HG03460 (cell line): ENCODE results near the gene GALNT1.
"Not testable (repeated sequence)": the region's sequence is repeated elsewhere in the genome, so short reads cannot be mapped to it uniquely, and the experiment has no call there.

ENCODE experiments used
- ATAC-seq: cut with Tn5 transposase; IDR thresholded peaks from one replicate; pipeline ENCODE4 v1.9.1; 2021; ENCODE audit not compliant: unreplicated experiment

Gene GALNT1

DNA sequence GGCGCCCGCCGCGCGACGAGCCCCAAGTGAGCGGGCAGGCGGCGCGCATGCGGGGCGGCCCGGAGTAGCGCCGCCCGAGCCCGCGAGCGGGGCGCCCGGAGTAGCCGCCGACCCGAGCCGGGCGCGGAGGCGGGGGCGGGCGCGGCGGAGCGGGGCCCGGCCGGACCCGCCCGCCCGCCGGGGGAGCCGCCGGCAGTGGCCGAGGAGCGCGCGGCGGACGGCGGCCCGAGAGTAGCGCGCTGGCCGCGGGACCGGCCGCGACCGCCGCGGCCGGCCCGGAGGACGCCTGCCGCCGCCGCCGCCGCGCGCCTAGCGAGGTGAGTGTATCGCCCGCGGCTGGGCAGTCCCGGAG lies at the start of gene GALNT1:
Gene GALNT1, plus strand, starts transcription at position 195 of the 352 bp plus-strand sequence. CDS start 72,923 bp downstream, outside the sequence.
- ATAC-seq = no peak

DNA sequence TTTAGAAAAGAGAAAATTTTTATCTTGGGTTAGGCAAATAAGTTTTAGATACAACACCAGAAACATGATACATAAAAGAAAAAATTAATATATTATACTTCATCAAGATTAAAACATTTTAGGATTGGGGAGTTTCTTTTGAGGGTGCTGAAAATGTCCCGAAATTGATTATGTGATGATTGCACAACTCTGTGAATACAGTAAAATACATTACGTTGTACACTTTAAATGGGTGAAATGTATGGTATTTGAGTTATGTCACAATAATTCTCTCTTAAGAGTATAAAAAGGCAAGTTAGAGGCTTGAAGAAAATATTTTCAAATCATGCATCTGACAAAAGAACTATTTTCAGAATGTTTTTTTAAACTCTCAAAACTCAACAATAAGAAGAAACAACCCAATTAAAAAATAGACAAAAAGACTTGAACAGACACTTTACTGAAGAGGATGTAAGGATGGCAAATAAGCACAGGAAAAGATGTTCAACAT lies 47.6 kb upstream of the GALNT1 start:
- ATAC-seq = no peak

DNA sequence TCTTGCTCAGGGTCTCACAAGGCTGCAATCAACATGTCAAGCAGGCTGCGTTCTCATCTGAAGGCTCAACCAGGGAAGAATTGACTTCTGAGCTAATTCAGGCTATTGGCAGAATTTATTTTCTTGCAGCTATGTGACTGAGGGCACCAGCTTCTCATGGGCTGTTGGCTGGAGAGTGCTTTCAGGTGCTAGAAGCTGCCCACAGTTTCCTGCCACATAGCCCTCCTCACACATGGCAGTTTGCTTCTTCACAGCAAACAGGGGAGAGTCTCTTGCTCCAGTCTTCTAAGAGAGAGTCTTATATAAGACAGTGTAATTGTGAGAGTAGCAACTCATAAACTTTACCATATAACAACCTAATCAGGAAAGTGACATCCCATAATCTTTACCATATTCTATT lies 46.2 kb upstream of the GALNT1 start:
- no peak for ATAC-seq

DNA sequence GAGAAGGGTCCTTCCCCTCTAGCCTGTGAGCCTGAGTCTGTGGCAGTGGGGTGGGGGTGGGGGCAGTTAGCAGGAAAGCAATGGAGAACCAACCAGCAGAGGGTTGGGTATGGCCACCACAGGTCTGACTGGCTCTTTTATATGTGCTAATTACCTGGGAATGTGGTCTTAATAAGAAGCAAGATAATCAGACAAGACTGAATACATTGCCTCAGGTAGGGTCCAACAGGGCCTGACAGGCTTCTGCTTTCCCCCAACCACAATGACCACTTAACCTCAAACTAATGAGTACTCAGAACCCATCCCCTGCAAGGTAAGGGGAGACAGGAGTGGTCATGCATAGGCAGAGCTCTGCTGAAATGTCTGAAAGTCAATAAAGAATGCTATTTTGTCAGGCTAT lies 39.2 kb upstream of the GALNT1 start:
- ATAC-seq = no peak

DNA sequence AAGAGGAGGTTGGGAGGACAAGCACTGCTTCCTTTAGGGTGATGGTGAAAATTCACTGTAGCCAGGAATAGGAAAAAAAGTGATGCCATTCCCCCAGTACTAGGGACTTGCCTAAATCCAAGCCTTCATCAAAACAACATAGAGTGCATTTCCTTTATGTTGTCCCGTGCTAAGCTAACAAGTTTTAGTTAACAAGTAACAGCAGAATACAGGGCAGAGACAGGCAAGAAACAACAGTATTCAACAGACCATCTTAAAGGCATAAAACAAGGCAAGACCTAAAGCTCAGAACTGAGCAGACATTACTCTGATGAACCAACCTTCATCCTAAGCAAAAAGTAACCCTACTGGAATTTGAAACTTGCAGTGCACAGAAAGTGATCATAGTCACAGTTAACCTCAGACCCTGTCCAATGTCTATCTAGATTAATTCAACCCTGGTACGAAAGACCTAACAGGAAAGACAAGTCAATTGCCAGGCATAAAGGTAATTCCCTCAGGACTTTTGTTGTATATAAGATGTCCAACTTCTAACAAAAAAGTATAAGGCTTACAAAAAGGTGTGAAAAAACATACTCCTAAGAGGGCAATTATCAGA lies 34.4 kb upstream of the GALNT1 start:
- no peak for ATAC-seq

DNA sequence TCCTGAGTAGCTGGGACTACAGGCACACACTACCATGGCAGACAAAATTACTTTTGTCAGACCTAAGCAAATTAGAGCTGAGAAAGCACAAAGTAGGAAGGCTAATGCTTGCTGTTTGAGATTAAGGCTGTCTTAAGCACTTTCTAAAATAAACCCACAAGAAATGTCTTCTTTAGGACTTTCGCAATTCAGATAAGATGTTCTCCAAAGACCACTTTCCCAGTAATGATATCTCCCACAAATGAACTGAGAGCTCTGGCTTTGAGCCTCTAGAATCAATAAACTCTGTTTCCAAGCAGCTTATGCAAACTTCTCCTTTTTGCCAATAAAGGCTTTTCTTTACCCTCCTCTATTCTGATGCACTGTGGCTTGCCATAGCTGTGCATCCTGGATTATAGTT lies 32.0 kb upstream of the GALNT1 start:
- ATAC-seq = no peak

DNA sequence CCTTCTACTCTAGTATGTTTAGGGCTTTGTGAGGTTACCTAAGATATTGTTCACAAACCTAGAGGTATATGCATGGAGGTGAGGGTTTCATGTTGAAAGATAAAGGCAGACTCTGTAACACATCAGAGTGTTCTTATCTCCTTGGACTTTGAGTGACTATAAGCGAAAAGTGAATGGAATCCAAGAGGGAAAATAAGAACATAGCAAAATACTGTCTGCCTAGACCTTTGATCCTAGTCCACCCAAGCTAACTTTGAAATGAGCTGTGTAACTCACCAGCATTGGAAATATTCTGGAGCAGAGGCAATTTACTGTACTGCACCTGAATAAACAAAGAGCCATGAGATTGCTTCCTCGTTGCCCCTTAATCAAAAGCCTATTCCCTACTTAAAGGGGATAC lies 28.2 kb upstream of the GALNT1 start:
- ATAC-seq = no peak

DNA sequence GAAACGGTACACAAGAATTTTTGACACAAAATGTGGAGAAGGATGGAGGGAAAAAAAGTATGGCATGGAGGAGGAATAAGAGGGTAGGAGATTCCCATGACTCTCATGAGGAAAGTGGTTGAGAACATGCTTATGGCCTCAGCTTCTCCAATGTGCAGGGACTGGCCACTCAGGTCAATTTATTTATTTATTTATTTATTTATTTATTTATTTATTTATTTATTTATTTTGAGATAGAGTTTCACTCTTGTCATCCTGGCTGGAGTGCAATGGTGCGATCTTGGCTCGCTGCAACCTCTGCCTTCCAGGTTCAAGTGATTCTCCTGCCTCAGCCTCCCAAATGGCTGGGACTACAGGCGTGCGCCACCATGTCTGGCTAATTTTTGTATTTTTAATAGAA lies 26.0 kb upstream of the GALNT1 start:
- not testable (repeated sequence) for ATAC-seq

DNA sequence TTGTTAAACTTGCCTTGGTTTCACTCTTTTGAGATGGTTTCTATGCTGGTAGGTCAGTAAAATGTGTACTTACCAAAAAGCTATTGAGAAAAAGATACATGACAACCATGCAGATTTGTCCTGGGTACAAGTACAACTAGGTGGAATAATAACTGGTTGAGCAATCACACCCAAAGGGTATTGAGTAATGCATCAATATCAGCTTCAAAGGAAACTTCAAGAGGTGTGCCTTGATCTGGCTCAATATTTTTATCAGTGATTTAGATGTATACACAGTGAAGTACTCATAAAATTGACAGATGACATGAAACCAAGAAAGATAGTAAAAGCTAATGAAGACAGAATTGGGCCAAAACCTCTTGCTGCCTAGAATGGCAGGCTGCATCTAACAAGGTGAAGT lies 21.7 kb upstream of the GALNT1 start:
- no peak for ATAC-seq

DNA sequence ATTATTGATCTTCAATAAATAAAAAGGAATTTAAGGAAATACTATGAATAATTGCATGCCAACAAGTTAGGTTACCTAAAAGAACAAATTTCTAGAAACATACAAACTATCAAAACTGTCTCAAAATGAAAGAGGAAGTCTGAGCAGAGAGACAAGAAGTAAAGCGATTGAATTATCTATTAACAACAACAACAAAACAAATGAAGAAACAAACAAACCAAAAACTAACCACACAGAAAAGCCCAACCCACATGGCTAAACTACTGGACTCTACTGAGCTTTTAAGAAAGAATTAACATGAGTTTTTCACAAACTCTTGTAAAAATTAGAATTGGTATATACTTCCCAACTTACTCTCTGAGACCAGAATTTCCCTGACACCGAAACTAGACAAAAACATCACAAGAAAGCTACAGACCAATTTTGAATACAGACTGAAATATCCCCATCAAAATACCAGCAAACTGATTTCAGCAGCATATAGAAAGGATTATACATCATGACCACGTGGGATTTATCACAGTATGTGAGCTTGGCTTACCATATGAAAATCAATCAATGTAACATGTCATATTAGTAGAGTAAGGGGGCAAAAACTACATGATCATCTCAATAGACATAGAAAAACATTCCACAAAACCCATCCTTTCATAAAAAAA lies 16.6 kb upstream of the GALNT1 start:
- ATAC-seq = peak; percentile 88

DNA sequence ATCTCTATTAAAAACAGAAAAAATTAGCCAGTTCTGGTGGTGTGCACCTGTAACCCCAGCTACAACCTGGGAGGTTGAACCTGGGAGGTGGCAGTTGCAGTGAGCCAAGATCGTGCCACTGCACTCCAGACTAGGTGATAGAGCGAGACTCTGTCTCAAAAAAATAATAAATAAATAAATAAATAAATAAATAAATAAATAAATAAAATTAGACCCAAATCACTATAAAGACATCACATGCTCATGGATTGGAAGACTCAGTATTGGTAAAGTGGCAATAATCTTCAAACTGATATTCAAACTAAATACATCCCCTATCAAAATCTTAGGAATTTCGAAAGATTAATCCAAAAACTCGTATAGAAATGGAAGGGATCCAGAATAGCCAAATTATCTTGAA lies 15.5 kb upstream of the GALNT1 start:
- no peak for ATAC-seq

DNA sequence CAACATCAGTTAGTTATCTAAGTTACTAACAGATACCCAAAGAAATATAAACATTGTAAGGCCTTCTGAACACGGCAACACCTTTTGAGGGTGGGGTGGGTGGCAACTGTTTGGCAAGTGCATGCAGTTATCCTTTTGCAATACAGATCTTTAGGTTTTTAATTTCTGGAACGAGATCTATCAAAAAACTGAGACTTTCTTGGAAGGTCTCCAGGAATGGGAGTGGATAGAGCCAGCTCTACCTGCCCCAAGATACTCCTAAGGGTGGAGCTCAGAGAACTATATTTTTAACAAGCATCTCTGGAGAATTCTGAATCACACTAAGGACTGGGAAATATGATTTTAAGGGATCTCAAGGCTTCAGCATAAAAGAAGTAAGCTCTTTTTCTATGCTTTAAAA lies 11.4 kb upstream of the GALNT1 start:
- ATAC-seq = no peak

DNA sequence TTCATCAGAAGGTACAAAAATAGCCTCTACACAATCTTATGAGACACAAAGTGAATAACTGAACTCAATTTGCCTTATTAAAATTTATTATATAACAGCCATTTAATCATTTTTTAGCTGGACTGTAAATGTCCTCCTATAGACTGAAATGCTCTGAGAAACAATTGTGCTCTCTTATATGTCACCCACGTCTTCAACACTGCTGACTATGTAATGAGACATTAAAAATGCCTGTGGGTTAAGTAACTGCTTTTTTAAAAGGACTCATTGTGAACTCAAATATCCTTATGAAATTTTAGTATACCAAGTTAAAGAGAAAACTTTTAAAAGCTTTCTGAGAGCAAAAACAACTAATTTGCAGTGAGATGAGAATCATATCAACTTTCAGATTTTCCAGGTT lies 10.4 kb upstream of the GALNT1 start:
- no peak for ATAC-seq

DNA sequence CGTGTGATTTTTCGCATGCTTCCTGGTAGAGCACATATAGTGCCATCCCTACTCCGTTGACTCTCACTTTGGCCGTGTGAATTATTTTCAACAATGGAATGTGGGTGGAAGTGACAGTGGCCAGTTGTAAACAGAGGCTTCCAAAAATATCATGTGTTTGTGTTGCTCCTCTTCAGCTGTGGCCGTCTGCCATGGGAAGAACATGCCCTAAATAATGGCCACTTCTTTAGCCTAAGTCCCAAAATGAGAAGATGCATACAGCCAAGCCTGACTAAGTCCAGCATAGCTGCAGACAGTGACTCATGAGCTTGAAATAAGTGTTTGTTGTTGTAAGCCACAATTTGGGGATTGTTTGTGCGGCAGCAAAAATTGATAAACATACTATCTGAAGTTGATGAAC lies 8.9 kb upstream of the GALNT1 start:
- ATAC-seq = no peak

DNA sequence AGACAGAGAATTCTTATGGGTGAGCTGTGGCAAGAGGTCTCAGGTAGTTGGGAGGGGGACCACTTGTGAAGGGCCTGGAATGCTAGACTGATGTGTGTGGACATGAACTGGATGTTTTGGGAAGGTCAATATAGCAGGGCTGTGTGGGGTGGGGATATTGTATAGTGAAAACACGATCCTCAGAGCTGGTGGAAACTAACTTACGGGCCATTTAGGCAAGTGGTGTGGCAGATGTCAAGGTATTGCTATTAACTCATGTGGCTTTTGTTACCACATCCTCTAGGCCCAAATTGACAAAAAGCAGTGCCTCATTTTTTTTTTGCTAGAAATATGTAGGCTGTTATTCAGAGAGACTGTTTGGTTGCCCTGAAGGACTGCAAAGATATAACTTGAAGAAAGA lies 8.0 kb upstream of the GALNT1 start:
- no peak for ATAC-seq

DNA sequence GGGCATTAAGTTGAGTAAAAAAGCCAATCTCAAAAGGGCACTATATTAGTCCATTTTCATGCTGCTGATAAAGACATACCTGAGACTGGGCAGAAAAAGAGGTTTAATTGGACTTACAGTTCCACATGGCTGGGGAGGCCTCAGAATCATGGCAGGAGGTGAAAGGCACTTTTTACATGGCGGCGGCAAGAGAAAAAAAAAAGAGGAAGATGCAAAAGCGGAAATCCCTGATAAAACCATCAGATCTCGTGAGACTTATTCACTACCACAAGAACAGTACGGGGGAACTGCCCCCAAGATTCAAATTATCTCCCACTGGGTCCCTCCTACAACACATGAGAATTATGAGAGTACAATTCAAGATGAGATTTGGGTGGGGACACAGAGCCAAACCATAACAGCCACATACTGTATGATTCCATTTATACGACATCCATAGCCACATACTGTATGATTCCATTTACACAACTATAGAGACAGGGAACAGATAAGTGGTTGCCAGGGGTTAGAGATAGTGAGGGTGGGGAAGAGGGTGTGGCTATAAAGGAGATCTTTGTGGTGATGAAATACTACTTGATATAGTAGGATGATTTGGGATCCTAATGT lies 5.2 kb upstream of the GALNT1 start:
- ATAC-seq = not testable (repeated sequence)

DNA sequence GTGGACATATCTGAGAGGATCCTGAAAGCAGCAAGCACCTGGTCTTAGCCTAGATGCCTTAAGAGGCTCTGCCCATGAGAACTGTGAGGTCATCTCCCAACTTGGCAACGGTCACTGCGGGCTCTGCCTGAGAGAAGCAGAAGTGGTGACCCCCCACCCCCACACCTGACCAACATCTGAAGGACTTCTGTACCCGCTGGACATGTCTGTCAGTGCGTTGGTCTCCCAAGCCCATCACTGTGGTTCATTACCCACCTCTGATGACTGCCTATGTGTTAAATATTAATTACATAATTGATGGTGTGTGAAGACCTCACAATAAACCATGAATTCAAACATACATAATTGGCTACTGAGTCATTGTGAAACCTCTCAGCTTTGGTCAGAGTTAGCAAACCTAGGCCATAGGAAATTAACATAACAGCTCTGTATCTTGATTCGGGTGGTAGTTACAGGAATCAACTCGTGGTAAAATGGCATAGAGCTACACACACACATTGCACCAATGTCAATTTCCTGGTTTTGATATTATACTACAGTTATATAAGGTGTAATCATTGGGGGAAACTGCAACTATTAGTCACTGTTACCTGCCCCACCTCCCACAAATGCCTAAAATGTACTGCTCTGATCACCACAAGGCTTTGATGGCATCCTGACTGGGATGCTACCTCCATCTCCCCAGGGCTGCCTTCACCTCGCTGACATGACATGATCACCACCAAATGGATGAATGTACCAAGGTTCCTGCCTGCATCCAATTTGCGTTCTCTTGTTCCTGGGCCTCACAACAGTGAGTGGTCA lies 4.3 kb upstream of the GALNT1 start:
- ATAC-seq = peak; percentile 59

DNA sequence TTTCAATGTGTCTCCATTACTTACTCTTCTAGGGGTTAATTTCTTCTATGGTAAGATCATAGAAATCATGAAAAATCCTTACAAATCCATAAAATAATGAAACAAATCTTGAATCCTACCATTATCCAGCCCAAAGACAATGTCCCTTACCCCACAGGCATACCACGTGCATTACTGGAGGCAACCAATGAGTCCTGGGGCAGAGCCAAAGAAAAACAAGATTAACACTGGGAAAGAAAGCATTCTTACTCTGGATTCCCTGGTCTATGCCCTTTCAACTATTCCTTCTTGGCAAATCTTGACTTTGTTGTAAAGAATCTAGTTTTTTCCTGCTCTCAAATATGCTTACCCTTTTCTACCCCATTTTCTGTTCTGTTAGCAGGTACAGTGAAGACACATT lies 3.1 kb upstream of the GALNT1 start:
- ATAC-seq = no peak

DNA sequence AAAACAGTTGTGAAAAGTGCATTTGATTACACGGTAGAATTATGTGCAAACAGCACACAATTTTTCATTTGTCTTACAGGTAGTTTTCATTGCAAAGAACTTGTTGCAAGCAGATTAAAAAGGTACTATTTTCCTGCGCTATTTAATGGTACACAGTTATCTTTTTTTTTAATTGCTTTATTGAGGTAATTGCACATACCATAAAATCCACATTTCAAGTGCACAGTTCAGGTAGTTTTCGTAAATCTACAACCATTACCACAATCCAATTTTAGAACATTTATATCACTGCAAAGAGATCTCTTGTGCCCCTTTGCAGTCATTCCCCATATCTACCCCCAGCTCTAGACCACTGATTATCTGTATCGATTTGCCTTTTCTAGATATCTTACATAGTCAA lies 2.6 kb upstream of the GALNT1 start:
- ATAC-seq = no peak

DNA sequence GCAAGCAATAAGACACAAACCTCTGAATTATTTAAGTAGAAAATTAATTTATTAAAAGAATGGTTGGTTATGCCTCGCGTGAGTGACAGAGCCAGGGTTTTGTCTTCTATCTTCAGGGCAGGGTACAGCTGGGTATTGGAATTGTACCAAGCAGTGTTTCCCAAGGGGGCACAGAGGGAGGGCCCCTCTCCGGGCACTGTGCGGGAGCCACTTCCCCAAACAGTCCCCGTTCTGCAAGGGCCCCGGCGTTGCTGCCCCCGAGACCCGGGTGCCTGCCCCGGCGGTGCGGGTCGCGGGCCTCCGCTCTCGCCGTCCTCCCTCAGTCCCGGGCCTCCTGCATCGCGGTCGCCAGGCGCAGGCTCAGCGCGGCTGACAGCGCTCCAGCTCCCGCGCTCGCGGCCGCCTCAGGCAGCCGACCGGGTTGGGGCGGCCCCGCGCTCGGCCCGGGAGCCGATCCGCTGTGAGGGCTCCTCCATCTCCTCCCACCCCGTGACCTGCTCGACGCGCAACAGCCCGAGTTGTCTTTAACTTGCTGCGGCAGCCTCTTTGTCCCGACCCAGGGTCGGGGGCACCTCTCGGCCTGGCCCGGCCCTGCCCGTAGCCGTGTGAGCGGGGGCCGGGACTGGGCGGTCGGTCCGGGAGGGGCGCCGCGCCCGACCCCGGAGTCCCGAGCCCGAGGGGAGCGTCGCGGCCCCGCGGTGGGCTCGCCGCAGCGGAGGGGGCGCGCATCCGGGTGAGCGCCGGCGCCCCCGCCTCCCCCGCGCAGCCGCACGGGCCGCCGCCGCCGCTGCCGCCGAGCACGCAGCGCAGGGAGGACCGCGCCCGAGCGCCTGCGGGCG lies 620 bp upstream of the GALNT1 start:
- ATAC-seq = peak; percentile 35
